ENCODE results near the gene PIGQ. TPM values are rescaled to one million over a fixed set of nuclear protein-coding genes. Genes with fewer than 3 reads are reported as not detected.

The PIGQ gene
- polyA plus RNA-seq, 10 donors, result 12.5 to 25.3 (median 16.8) TPM

GRCh38 chr16:565419-566330 is 4.1 kb upstream of the PIGQ start:
- DNase-seq, result no peak

GRCh38 chr16:566475-567372 is 3.0 kb upstream of the PIGQ start, which contains the start of gene NHLRC4:
Gene NHLRC4 (plus strand): TSS chr16:567005. CDS start chr16:568048, 1,043 bp downstream.
- peak; percentile 54 to 91 (median 75) for DNase-seq

GRCh38 chr16:567373-568256 is 2.2 kb upstream of the PIGQ start:
- no peak for DNase-seq

- DNase-seq, result no peak
Measured at GRCh38 chr16:568401-569258, 1.1 kb upstream of the PIGQ start.

GRCh38 chr16:572865-573650 is 3.3 kb downstream of the PIGQ start:
- no peak for DNase-seq

- no peak for DNase-seq
Measured at GRCh38 chr16:574021-574760, 4.4 kb downstream of the PIGQ start.

GRCh38 chr16:575354-576196 is 5.8 kb downstream of the PIGQ start:
- DNase-seq, result no peak

GRCh38 chr16:576197-576822 is 6.5 kb downstream of the PIGQ start:
- DNase-seq, result no peak

- DNase-seq, result no peak
Measured at GRCh38 chr16:576823-577201, 7.0 kb downstream of the PIGQ start.

- no peak for DNase-seq
Measured at GRCh38 chr16:577796-578195, 8.0 kb downstream of the PIGQ start.

GRCh38 chr16:578232-578869 is 8.6 kb downstream of the PIGQ start:
- DNase-seq, result no peak

- peak; percentile 41 to 76 (median 53) for DNase-seq
Measured at GRCh38 chr16:578870-579405, 9.2 kb downstream of the PIGQ start.

GRCh38 chr16:580141-580945 is 10.6 kb downstream of the PIGQ start:
- no peak for DNase-seq

- DNase-seq, result no peak
Measured at GRCh38 chr16:580946-581498, 11.3 kb downstream of the PIGQ start.

- no peak for DNase-seq
Measured at GRCh38 chr16:582218-582613, 12.4 kb downstream of the PIGQ start.

All from muscle of back (tissue), 11 donors.